ENCODE data around the gene KIF4A.

DNA sequence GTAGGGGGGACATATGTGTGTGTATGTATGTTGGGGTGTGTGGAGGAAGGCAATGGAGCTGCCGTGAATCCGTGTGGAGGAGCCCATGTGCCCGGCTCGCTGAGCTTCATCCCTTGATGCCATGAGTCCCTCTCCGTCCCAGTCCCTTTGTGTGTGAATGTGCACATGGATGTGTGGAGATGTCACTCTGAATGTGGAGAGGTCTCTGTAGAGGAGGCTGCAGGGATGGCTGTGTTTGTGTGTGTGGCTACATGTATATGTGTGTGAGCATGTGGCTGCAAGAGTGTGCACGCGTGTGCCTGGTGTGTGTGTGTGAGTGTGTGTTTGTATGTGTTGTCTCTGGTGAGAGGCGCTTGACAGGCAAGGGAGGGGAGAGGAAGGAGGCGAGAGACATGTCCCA lies 156.0 kb downstream of the KIF4A start:
- TF ChIP-seq, protein P1, sequence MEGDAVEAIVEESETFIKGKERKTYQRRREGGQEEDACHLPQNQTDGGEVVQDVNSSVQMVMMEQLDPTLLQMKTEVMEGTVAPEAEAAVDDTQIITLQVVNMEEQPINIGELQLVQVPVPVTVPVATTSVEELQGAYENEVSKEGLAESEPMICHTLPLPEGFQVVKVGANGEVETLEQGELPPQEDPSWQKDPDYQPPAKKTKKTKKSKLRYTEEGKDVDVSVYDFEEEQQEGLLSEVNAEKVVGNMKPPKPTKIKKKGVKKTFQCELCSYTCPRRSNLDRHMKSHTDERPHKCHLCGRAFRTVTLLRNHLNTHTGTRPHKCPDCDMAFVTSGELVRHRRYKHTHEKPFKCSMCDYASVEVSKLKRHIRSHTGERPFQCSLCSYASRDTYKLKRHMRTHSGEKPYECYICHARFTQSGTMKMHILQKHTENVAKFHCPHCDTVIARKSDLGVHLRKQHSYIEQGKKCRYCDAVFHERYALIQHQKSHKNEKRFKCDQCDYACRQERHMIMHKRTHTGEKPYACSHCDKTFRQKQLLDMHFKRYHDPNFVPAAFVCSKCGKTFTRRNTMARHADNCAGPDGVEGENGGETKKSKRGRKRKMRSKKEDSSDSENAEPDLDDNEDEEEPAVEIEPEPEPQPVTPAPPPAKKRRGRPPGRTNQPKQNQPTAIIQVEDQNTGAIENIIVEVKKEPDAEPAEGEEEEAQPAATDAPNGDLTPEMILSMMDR (IDR thresholded peaks at IDR 0.05; ENCODE audit: low read depth, low read length), result no peak
- TF ChIP-seq EZH2phosphoT487 (IDR thresholded peaks at IDR 0.05; ENCODE audit: low read depth), result no peak
